PC-3 (cell line): ENCODE data around the gene ATP10A. TPM values are rescaled to one million over a fixed set of nuclear protein-coding genes. Genes with fewer than 3 reads are reported as not detected.

Source experiments
- ATAC-seq: fragments of 200-7000 bp; cut with Tn5 transposase; 2 replicates; pipeline ENCODE4 v1.9.1; 2020; ENCODE audit warnings: mild to moderate bottlenecking, moderate library complexity
- BruUV-seq: library from RNA; stranded (reverse); fragments of 400-500 nt; replicated peaks from 2 replicates; lab custom pipeline; 2021; lab: Mats Ljungman, UMichigan
- CTCF ChIA-PET: fragments of 300-600 bp; sonication (Branson Sonifier 250); formaldehyde crosslinking; loops from one replicate; lab custom pipeline; 2022; ENCODE audit warnings: antibody characterized with exemption; lab: Charles Lee
- POLR2A ChIA-PET: fragments of 300-600 bp; sonication (Branson Sonifier 250); formaldehyde crosslinking; loops from one replicate; lab custom pipeline; 2022; ENCODE audit warnings: antibody characterized with exemption; ENCODE audit not compliant: unreplicated experiment; lab: Charles Lee
- DNase-seq: peaks from one replicate; pipeline ENCODE4 v3.0.0-alpha.2; 2015
- H2AFZ ChIP-seq: fragments of 300-600 bp; sonication (generic); 2 replicates; pipeline ENCODE4 v1.6.0; 2016; ENCODE audit warnings: antibody characterized with exemption, low read length
- H3F3A ChIP-seq: fragments of 300-600 bp; sonication (generic); one replicate; pipeline ENCODE4 v1.6.0; 2017; ENCODE audit warnings: antibody characterized with exemption, low read length, control low read depth, mild to moderate bottlenecking; ENCODE audit not compliant: unreplicated experiment
- H3K27ac ChIP-seq: fragments of 300-600 bp; sonication (generic); 2 replicates; pipeline ENCODE4 v1.5.1; 2016; ENCODE audit warnings: mild to moderate bottlenecking, low read length
- H3K27me3 ChIP-seq: fragments of 300-600 bp; sonication (generic); 2 replicates; pipeline ENCODE4 v1.6.1; 2016; ENCODE audit warnings: low read length, mixed read lengths
- H3K36me3 ChIP-seq: fragments of 300-600 bp; sonication (generic); 2 replicates; pipeline ENCODE4 v1.6.1; 2016; ENCODE audit warnings: low read depth, mixed run types, low read length, mixed read lengths
- H3K4me1 ChIP-seq: fragments of 300-600 bp; sonication (generic); 2 replicates; pipeline ENCODE4 v1.5.1; 2016; ENCODE audit warnings: low read length; ENCODE audit not compliant: insufficient read depth
- H3K4me2 ChIP-seq: fragments of 300-600 bp; sonication (generic); 2 replicates; pipeline ENCODE4 v1.6.0; 2016; ENCODE audit warnings: low read length
- H3K4me3 ChIP-seq: fragments of 300-600 bp; sonication (generic); 2 replicates; pipeline ENCODE4 v1.5.1; 2016; ENCODE audit warnings: mild to moderate bottlenecking, low read length, mixed read lengths
- H3K79me2 ChIP-seq: fragments of 300-600 bp; sonication (generic); 2 replicates; pipeline ENCODE4 v1.6.1; 2017; ENCODE audit warnings: low read length, mixed read lengths
- H3K9ac ChIP-seq: fragments of 300-600 bp; sonication (generic); 2 replicates; pipeline ENCODE4 v1.6.0; 2016; ENCODE audit warnings: mild to moderate bottlenecking, low read length
- H3K9me2 ChIP-seq: fragments of 300-600 bp; sonication (generic); replicated peaks from 2 replicates; pipeline ENCODE4 v1.6.1; 2016; ENCODE audit warnings: mixed run types, low read length, mixed read lengths
- H3K9me3 ChIP-seq: fragments of 300-600 bp; sonication (generic); 2 replicates; pipeline ENCODE4 v1.6.1; 2016; ENCODE audit warnings: low read length, mixed read lengths
- H4K20me1 ChIP-seq: fragments of 300-600 bp; sonication (generic); 2 replicates; pipeline ENCODE4 v1.6.1; 2016; ENCODE audit warnings: low read length, mixed read lengths
- EZH2 ChIP-seq: fragments of 300-600 bp; sonication (generic); IDR thresholded peaks from one replicate; pipeline ENCODE4 v1.6.1; 2017; ENCODE audit warnings: antibody characterized with exemption, mild to moderate bottlenecking, low read length; ENCODE audit not compliant: unreplicated experiment
- EZH2phosphoT487 ChIP-seq: fragments of 300-600 bp; sonication (generic); IDR thresholded peaks from 2 replicates; pipeline ENCODE4 v1.6.1; 2018; ENCODE audit warnings: mild to moderate bottlenecking, antibody characterized with exemption, low read length, borderline replicate concordance
- intact Hi-C: fragments of 100-400 bp; cut with micrococcal nuclease; formaldehyde crosslinking; loops from 2 replicates; pipeline ENCODE4 v1.9.0; 2023
- total RNA-seq: library from RNA; depleted of rRNA; stranded (reverse); fragments of >200 nt; gene quantifications from 2 replicates; pipeline ENCODE4 v1.2.3, GENCODE V29; 2014
- TF ChIP-seq, protein P1 (sequence below): fragments of 300-600 bp; sonication (generic); conservative IDR thresholded peaks from 2 replicates; pipeline ENCODE4 v1.5.1; 2017; ENCODE audit warnings: antibody characterized with exemption, low read depth, mild to moderate bottlenecking, low read length

The ATP10A gene
- total RNA-seq, 1 experiment from 2014 or later = 2.6 TPM

DNA sequence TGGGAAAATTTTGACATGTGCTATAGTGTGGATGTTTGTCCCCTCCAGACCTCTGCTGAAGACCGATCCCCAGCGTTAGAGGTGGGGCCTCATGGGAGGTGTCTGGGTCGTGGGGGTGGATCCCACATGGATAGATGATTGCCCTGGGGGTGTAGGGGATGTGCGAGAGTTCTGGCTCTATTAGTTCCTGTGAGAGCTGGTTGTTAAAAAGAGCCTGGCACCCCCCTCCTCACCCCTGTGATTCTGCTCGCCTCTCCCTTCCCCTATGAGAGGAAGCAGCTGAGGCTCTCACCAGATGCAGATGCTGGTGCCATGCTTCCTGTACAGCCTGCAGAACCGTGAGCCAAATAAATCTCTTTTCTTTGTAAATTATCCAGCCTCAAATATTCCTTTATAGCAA is 67.4 kb downstream of the ATP10A start:
- Histone ChIP-seq H3K4me3 (no peak overlapping the region), H3K36me3 (no peaks in the 10 kb centered on the region), H3K4me2 (no peak overlapping the region), H3K9me3 (no peaks in the 10 kb centered on the region), H3F3A (no peaks in the 10 kb centered on the region), H3K27ac (no peak overlapping the region), H3K79me2 (no peaks in the 10 kb centered on the region), H3K9me2 (no peaks in the 10 kb centered on the region), H4K20me1 (no peaks in the 10 kb centered on the region), H3K4me1 (no peaks in the 10 kb centered on the region), H2AFZ (no peak overlapping the region), H3K27me3 (no peaks in the 10 kb centered on the region), H3K9ac (no peak overlapping the region)
- TF ChIP-seq EZH2 (no peak), EZH2phosphoT487 (no peak)
- TF ChIP-seq, protein P1, sequence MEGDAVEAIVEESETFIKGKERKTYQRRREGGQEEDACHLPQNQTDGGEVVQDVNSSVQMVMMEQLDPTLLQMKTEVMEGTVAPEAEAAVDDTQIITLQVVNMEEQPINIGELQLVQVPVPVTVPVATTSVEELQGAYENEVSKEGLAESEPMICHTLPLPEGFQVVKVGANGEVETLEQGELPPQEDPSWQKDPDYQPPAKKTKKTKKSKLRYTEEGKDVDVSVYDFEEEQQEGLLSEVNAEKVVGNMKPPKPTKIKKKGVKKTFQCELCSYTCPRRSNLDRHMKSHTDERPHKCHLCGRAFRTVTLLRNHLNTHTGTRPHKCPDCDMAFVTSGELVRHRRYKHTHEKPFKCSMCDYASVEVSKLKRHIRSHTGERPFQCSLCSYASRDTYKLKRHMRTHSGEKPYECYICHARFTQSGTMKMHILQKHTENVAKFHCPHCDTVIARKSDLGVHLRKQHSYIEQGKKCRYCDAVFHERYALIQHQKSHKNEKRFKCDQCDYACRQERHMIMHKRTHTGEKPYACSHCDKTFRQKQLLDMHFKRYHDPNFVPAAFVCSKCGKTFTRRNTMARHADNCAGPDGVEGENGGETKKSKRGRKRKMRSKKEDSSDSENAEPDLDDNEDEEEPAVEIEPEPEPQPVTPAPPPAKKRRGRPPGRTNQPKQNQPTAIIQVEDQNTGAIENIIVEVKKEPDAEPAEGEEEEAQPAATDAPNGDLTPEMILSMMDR = no peak
- BruUV-seq = no TSS peak
- ATAC-seq (no peak), DNase-seq (no peak)
- intact Hi-C loops = no loop called here
- ChIA-PET CTCF (no interaction called here), POLR2A (no interaction called here)

DNA sequence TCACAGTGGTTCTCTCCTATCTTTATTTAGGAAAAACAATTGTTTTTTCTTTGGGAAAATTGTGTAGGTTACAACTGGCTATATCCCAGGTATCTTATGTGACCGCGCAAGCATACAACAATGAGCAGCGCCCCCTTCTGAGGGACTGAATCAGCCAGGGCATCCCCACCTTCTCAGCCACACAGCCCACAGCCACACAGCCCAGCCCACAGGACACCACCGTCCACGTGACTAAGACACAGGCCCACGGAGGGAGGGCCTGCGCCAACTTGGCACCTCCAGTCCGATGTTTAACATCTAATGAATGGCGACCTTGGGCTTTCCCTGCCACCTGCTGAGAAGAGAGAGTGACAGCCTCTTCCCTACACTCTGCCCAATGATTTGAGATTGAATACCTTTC is 68.1 kb downstream of the ATP10A start:
- Histone ChIP-seq H3K9ac (no peak overlapping the region), H3K79me2 (no peaks in the 10 kb centered on the region), H3K4me1 (no peaks in the 10 kb centered on the region), H3K9me3 (no peaks in the 10 kb centered on the region), H3K27ac (no peak overlapping the region), H3F3A (no peaks in the 10 kb centered on the region), H3K9me2 (no peaks in the 10 kb centered on the region), H2AFZ (no peak overlapping the region), H3K4me2 (no peak overlapping the region), H4K20me1 (no peaks in the 10 kb centered on the region), H3K36me3 (no peaks in the 10 kb centered on the region), H3K4me3 (no peak overlapping the region), H3K27me3 (no peaks in the 10 kb centered on the region)
- ChIA-PET CTCF (no interaction called here), POLR2A (no interaction called here)
- no peak for TF ChIP-seq EZH2phosphoT487
- TF ChIP-seq EZH2 = no peak
- BruUV-seq = no TSS peak
- ATAC-seq (no peak), DNase-seq (no peak)
- intact Hi-C loops = no loop called here

- intact Hi-C loops = no loop called here
- Histone ChIP-seq H3K9ac (no peak overlapping the region), H3F3A (no peaks in the 10 kb centered on the region), H3K4me1 (no peaks in the 10 kb centered on the region), H4K20me1 (no peaks in the 10 kb centered on the region), H3K9me3 (no peaks in the 10 kb centered on the region), H2AFZ (no peak overlapping the region), H3K27me3 (no peaks in the 10 kb centered on the region), H3K79me2 (no peaks in the 10 kb centered on the region), H3K4me3 (no peak overlapping the region), H3K9me2 (no peaks in the 10 kb centered on the region), H3K27ac (no peak overlapping the region), H3K4me2 (no peak overlapping the region), H3K36me3 (no peaks in the 10 kb centered on the region)
- POLR2A ChIA-PET = no interaction called here
- CTCF ChIA-PET = no interaction called here
- DNase-seq = no peak
- TF ChIP-seq, protein P1 = no peak
- TF ChIP-seq EZH2 (no peak), EZH2phosphoT487 (no peak)
- ATAC-seq = no peak
- no TSS peak for BruUV-seq
Measured at GRCh38 chr15:25793354-25794050, 69.6 kb downstream of the ATP10A start.
